ENCODE measurements around the gene FGGY.

DNA sequence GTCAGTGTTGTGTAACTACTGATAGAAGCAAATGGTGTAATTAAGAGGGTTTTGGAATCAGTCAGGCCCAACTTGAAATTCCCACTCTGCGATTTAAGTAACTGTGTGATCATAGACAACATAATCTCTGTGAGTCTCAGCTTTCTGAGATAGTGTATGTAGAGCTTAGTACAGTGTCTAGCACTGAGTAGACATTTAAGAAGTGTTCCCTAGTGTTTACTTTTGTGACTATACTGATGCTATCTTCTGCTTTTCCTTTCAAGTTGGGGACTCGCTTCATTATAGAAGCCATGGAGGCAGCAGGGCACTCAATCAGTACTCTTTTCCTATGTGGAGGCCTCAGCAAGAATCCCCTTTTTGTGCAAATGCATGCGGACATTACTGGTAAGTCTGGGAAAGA lies 370.1 kb downstream of the FGGY start:
- no peak for TF ChIP-seq EZH2phosphoT487 (IDR thresholded peaks at IDR 0.05)
- TF ChIP-seq, protein P1, sequence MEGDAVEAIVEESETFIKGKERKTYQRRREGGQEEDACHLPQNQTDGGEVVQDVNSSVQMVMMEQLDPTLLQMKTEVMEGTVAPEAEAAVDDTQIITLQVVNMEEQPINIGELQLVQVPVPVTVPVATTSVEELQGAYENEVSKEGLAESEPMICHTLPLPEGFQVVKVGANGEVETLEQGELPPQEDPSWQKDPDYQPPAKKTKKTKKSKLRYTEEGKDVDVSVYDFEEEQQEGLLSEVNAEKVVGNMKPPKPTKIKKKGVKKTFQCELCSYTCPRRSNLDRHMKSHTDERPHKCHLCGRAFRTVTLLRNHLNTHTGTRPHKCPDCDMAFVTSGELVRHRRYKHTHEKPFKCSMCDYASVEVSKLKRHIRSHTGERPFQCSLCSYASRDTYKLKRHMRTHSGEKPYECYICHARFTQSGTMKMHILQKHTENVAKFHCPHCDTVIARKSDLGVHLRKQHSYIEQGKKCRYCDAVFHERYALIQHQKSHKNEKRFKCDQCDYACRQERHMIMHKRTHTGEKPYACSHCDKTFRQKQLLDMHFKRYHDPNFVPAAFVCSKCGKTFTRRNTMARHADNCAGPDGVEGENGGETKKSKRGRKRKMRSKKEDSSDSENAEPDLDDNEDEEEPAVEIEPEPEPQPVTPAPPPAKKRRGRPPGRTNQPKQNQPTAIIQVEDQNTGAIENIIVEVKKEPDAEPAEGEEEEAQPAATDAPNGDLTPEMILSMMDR (IDR thresholded peaks at IDR 0.05), result no peak
- TF ChIP-seq EZH2 (IDR thresholded peaks at IDR 0.05), result no peak

All from neural progenitor cell (in vitro differentiated cells).